ENCODE results near the gene PRR16. TPM values are rescaled to one million over a fixed set of nuclear protein-coding genes. Genes with fewer than 3 reads are reported as not detected.

Gene PRR16
- total RNA-seq, 1 experiment from 2014 or later: not detected

- ChIA-PET POLR2A (no interaction called here), CTCF (no interaction called here)
- no peaks in the 10 kb centered on the region for H3K36me3 ChIP-seq (ENCODE audit: control insufficient read depth, insufficient read depth, low read length)
- DNase-seq (ENCODE audit: low read depth, low spot score): no peak
- H3K27me3 ChIP-seq (ENCODE audit: control insufficient read depth, insufficient read depth, low read length): no peaks in the 10 kb centered on the region
- no peaks in the 10 kb centered on the region for H3K9me3 ChIP-seq (ENCODE audit: control insufficient read depth, insufficient read depth, low read depth, low read length)
- intact Hi-C loops (cut with micrococcal nuclease; ENCODE audit: unreplicated experiment): no loop called here
- in situ Hi-C loops (cut with HindIII; ENCODE audit: low pct_unique_long_range_greater_than_20kb, low sequenced_read_pairs): no loop called here
- H3K4me3 ChIP-seq (ENCODE audit: low read depth in 2 of 2, low read length in 2 of 2): no peak overlapping the region
- no peaks in the 10 kb centered on the region for H3K4me1 ChIP-seq (ENCODE audit: control insufficient read depth, insufficient read depth, low read length)
- TF ChIP-seq POLR2AphosphoS5 (IDR thresholded peaks at IDR 0.05; ENCODE audit: low read depth, low read length) (no peak), TCF7L2 (IDR thresholded peaks at IDR 0.05; ENCODE audit: low read depth, low read length) (no peak), SIN3A (IDR thresholded peaks at IDR 0.05; ENCODE audit: borderline replicate concordance, insufficient read depth, low read depth, low read length) (no peak), REST (IDR thresholded peaks at IDR 0.05; ENCODE audit: insufficient read depth in 1 of 2, low read depth in 2 of 2, low read length in 1 of 2) (no peak), CTCF (IDR thresholded peaks at IDR 0.05) (no peak)
- no TSS peak for BruUV-seq (replicated peaks)
- no peak for ATAC-seq
- no peak overlapping the region for H3K27ac ChIP-seq (ENCODE audit: low read length)
These were observed 79.9 kb downstream of the PRR16 start for GRCh38 chr5:120544043-120544442.

GRCh38 chr5:120545007-120545406 is 80.9 kb downstream of the PRR16 start:
- DNase-seq (ENCODE audit: low read depth, low spot score) (no peak), ATAC-seq (no peak)
- H3K9me3 ChIP-seq (ENCODE audit: control insufficient read depth, insufficient read depth, low read depth, low read length): no peaks in the 10 kb centered on the region
- TF ChIP-seq REST (IDR thresholded peaks at IDR 0.05; ENCODE audit: insufficient read depth in 1 of 2, low read depth in 2 of 2, low read length in 1 of 2) (no peak), SIN3A (IDR thresholded peaks at IDR 0.05; ENCODE audit: borderline replicate concordance, insufficient read depth, low read depth, low read length) (no peak), POLR2AphosphoS5 (IDR thresholded peaks at IDR 0.05; ENCODE audit: low read depth, low read length) (no peak), TCF7L2 (IDR thresholded peaks at IDR 0.05; ENCODE audit: low read depth, low read length) (no peak), CTCF (IDR thresholded peaks at IDR 0.05) (no peak)
- ChIA-PET POLR2A (interaction anchor here (0.5 kb wide), 1 partner anchor 680 kb away, joined by 5 read pairs; no protein-coding TSS in a partner anchor), CTCF (no interaction called here)
- no TSS peak for BruUV-seq (replicated peaks)
- intact Hi-C loops (cut with micrococcal nuclease; ENCODE audit: unreplicated experiment): no loop called here
- no peaks in the 10 kb centered on the region for H3K36me3 ChIP-seq (ENCODE audit: control insufficient read depth, insufficient read depth, low read length)
- H3K27me3 ChIP-seq (ENCODE audit: control insufficient read depth, insufficient read depth, low read length): no peaks in the 10 kb centered on the region
- H3K27ac ChIP-seq (ENCODE audit: low read length): no peak overlapping the region
- H3K4me1 ChIP-seq (ENCODE audit: control insufficient read depth, insufficient read depth, low read length): no peaks in the 10 kb centered on the region
- in situ Hi-C loops (cut with HindIII; ENCODE audit: low pct_unique_long_range_greater_than_20kb, low sequenced_read_pairs): no loop called here
- H3K4me3 ChIP-seq (ENCODE audit: low read depth in 2 of 2, low read length in 2 of 2): no peak overlapping the region

All from Panc1 (cell line).